Ishikawa (cell line): ENCODE measurements around the gene DNAJB1.

ENCODE experiments used
- CEBPB ChIP-seq: IDR thresholded peaks from 2 replicates; pipeline ENCODE4 v1.6.1; 2012
- CREB1 ChIP-seq: IDR thresholded peaks from 2 replicates; pipeline ENCODE4 v1.6.1; 2012; ENCODE audit warnings: low read depth
- EP300 ChIP-seq: IDR thresholded peaks from 2 replicates; pipeline ENCODE4 v1.6.1; 2012; ENCODE audit warnings: borderline replicate concordance
- FOXM1 ChIP-seq: IDR thresholded peaks from 2 replicates; pipeline ENCODE4 v1.6.1; 2012; ENCODE audit warnings: low read depth, borderline replicate concordance
- RAD21 ChIP-seq: IDR thresholded peaks from 2 replicates; pipeline ENCODE4 v1.6.1; 2012; ENCODE audit warnings: low read depth
- TAF1 ChIP-seq: IDR thresholded peaks from 2 replicates; pipeline ENCODE4 v1.6.1; 2012; ENCODE audit warnings: low read depth, mild to moderate bottlenecking
- TCF12 ChIP-seq: IDR thresholded peaks from 2 replicates; pipeline ENCODE4 v1.6.1; 2012; ENCODE audit warnings: low read depth
- YY1 ChIP-seq: IDR thresholded peaks from 2 replicates; pipeline ENCODE4 v1.6.1; 2012; ENCODE audit warnings: low read depth
- TF ChIP-seq, protein P1 (sequence below): IDR thresholded peaks from 2 replicates; pipeline ENCODE4 v1.6.1; 2012
- TF ChIP-seq, protein P2 (sequence below): IDR thresholded peaks from 2 replicates; pipeline ENCODE4 v1.6.1; 2012; ENCODE audit warnings: low read depth, mild to moderate bottlenecking
- TF ChIP-seq, protein P3 (sequence below): IDR thresholded peaks from 2 replicates; pipeline ENCODE4 v1.6.1; 2012

DNA sequence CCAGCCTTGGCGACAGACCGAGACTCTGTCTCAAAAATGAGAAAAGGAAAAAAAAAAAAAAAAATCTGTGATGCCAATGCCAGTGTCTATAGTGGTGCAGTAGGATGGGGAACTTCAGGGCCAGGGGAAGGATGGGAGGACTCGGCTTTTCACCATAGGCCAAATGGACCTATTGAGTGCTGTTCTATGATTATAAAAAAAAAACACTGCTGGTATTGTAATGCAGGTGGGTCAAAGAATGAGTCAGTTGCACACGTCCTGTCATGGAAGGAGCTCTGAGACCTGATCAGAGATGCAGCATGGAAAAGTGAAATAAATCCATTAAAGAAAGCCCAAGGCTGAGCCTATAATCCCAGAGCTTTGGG lies 7.0 kb downstream of the DNAJB1 start:
- TF ChIP-seq, protein P1, sequence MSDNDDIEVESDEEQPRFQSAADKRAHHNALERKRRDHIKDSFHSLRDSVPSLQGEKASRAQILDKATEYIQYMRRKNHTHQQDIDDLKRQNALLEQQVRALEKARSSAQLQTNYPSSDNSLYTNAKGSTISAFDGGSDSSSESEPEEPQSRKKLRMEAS: no peak
- TF ChIP-seq RAD21 (no peak), EP300 (no peak), TCF12 (no peak), CEBPB (no peak), YY1 (no peak), FOXM1 (no peak), CREB1 (no peak), TAF1 (no peak)
- TF ChIP-seq, protein P2, sequence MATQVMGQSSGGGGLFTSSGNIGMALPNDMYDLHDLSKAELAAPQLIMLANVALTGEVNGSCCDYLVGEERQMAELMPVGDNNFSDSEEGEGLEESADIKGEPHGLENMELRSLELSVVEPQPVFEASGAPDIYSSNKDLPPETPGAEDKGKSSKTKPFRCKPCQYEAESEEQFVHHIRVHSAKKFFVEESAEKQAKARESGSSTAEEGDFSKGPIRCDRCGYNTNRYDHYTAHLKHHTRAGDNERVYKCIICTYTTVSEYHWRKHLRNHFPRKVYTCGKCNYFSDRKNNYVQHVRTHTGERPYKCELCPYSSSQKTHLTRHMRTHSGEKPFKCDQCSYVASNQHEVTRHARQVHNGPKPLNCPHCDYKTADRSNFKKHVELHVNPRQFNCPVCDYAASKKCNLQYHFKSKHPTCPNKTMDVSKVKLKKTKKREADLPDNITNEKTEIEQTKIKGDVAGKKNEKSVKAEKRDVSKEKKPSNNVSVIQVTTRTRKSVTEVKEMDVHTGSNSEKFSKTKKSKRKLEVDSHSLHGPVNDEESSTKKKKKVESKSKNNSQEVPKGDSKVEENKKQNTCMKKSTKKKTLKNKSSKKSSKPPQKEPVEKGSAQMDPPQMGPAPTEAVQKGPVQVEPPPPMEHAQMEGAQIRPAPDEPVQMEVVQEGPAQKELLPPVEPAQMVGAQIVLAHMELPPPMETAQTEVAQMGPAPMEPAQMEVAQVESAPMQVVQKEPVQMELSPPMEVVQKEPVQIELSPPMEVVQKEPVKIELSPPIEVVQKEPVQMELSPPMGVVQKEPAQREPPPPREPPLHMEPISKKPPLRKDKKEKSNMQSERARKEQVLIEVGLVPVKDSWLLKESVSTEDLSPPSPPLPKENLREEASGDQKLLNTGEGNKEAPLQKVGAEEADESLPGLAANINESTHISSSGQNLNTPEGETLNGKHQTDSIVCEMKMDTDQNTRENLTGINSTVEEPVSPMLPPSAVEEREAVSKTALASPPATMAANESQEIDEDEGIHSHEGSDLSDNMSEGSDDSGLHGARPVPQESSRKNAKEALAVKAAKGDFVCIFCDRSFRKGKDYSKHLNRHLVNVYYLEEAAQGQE: no peak
- TF ChIP-seq, protein P3, sequence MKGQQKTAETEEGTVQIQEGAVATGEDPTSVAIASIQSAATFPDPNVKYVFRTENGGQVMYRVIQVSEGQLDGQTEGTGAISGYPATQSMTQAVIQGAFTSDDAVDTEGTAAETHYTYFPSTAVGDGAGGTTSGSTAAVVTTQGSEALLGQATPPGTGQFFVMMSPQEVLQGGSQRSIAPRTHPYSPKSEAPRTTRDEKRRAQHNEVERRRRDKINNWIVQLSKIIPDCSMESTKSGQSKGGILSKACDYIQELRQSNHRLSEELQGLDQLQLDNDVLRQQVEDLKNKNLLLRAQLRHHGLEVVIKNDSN: no peak
